Subcutaneous abdominal adipose tissue (tissue), 5 donors: ENCODE measurements around the gene HSP90AB1.

Source experiments
- H3K27ac ChIP-seq: one replicate; pipeline ENCODE4 v1.7.0; 2013; ENCODE audit warnings: low read depth, mild to moderate bottlenecking, inconsistent platforms, low read length, moderate library complexity
- H3K27me3 ChIP-seq, 5 donors: one replicate each; pipeline ENCODE4 v1.7.0; 2013; ENCODE audit warnings: low read length in 5 of 5, inconsistent platforms in 1 of 5; ENCODE audit not compliant: control insufficient read depth in 5 of 5, insufficient read depth in 4 of 5
- H3K36me3 ChIP-seq, 5 donors: one replicate each; pipeline ENCODE4 v1.7.0; 2013; ENCODE audit warnings: low read length in 5 of 5; ENCODE audit not compliant: control insufficient read depth in 5 of 5, insufficient read depth in 5 of 5
- H3K4me1 ChIP-seq, 5 donors: one replicate each; pipeline ENCODE4 v1.7.0; 2013; ENCODE audit warnings: low read length in 5 of 5, mild to moderate bottlenecking in 3 of 5, moderate library complexity in 1 of 5; ENCODE audit not compliant: control insufficient read depth in 5 of 5, insufficient read depth in 5 of 5
- H3K4me3 ChIP-seq, 5 donors: one replicate each; pipeline ENCODE4 v1.7.0; 2013; ENCODE audit warnings: low read length in 5 of 5, low read depth in 1 of 5
- H3K9ac ChIP-seq, 5 donors: one replicate each; pipeline ENCODE4 v1.7.0; 2013; ENCODE audit warnings: low read length in 5 of 5, mild to moderate bottlenecking in 4 of 5, moderate library complexity in 3 of 5
- H3K9me3 ChIP-seq, 5 donors: one replicate each; pipeline ENCODE4 v1.7.0; 2013; ENCODE audit warnings: low read length in 5 of 5; ENCODE audit not compliant: control insufficient read depth in 5 of 5
- donor health status: healthy.
- donor health status: healthy.
- donor health status: healthy.
- donor health status: healthy.
- donor health status: healthy.

Gene HSP90AB1

DNA sequence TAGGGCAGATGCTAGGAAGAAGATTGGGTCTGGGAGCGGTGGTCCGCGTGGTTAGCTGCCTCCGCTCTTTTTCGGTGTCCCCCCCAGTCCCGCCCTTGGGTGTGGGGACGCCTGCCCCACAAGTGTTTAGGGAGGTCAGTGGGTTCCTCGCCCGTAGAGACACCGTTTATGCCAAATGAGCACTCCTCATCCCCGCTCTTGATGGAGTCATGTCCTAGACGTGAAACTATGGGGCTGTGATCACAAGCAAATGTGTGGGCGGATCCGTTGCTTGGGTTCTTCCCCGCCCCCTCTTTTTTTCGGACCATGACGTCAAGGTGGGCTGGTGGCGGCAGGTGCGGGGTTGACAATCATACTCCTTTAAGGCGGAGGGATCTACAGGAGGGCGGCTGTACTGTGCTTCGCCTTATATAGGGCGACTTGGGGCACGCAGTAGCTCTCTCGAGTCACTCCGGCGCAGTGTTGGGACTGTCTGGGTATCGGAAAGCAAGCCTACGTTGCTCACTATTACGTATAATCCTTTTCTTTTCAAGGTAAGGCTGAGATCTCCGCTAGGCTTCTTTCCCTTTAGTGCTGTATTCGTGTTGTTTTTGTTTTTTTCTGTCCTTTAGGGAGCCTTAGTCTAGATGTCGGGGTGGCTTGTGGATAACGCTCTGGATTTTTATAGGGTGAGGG is at the start of gene HSP90AB1:
Gene HSP90AB1 (plus strand): TSS at position 439 of the 675 bp plus-strand sequence. CDS start 1,529 bp downstream, outside the sequence.
- peak within 1 kb of the TSS; percentile 86 to 99 (median 98) for H3K4me3 ChIP-seq
- peak within 1 kb of the TSS; percentile 91 to 100 (median 98) for H3K9ac ChIP-seq
- peaks cover 22 to 36% (median 34%) of the 10 kb centered on the region in 5 donors for H3K36me3 ChIP-seq
- peak within 1 kb of the TSS; percentile 99 for H3K27ac ChIP-seq
- no peaks in the 10 kb centered on the region for H3K9me3 ChIP-seq
- peaks cover 7 to 39% (median 30%) of the 10 kb centered on the region in 5 donors for H3K4me1 ChIP-seq
- H3K27me3 ChIP-seq: no peaks in the 10 kb centered on the region

DNA sequence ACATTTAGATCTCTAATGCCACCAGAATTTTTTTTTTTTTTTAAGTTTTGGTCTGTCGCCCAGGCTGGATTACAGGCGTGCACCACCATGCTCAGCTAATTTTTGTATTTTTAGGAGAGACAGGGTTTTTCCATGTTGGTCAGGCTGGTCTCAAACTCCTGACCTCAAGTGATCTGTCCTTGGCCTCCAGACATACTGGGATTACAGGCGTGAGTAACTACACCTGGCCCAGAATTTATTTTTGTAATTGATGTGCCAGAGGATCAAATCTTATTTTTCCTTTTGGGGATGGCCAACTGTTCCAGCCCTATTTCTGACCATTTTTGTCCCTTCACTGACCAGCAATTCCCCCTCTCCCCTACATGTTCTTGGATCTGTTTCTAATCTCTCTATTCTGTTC is 48.2 kb upstream of the HSP90AB1 start:
- no peaks in the 10 kb centered on the region for H3K36me3 ChIP-seq
- peak overlapping the region in 1 of 5 donors; percentile 42 for H3K9ac ChIP-seq
- no peaks in the 10 kb centered on the region for H3K27me3 ChIP-seq

DNA sequence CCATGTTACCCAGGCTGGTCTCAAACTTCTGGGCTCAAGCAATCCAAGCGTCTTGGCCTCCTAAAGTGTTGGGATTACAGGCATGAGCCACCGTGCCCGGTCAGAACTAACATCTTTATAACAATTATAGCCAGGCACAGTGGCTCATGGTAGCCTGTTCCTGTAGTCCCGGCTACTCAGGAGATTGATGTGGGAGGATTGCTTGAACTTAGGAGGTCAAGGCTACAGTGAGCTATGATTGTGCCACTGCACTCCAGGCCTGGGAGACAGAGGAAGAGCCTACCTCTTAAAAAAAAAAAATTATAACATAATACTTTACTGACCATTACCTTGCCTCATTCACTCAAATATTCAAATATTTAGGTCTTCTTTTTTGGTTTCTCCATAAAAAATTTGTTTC is 47.0 kb upstream of the HSP90AB1 start:
- Histone ChIP-seq H3K4me3 (no peak overlapping the region), H3K27ac (peak overlapping the region; percentile 30)

More for the DNA sequence above, 48.2 kb upstream of the HSP90AB1 start:
- Histone ChIP-seq H3K27ac (peak overlapping the region; percentile 49), H3K4me1 (peaks cover 9 to 45% (median 33%) of the 10 kb centered on the region in 5 donors), H3K9me3 (no peaks in the 10 kb centered on the region), H3K4me3 (no peak overlapping the region)

DNA sequence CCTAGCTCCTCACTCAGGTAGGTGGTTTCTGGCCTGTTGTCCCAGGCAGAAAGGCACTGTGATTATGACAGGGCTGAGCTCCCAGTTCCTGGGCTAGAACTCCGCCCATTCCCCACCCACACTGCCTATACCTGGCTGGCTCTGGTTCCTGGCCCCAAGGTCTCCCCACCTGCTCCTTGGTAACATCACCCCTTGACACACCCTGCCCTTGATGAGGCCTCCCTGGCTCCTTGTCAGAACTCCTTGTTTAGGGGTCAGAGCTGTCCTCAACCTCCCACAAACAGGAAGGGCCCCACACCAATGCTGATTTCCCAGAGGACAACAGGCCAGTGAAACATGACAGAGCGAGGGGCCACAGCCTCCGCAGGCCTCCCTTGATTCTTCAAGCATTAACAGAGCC is 45.7 kb upstream of the HSP90AB1 start:
- Histone ChIP-seq H3K4me1 (peaks cover 9 to 49% (median 36%) of the 10 kb centered on the region in 5 donors), H3K36me3 (no peaks in the 10 kb centered on the region), H3K9ac (peak overlapping the region in 4 of 5 donors; percentile 48 to 65 (median 56)), H3K9me3 (no peaks in the 10 kb centered on the region), H3K27me3 (no peaks in the 10 kb centered on the region), H3K27ac (peak overlapping the region; percentile 100), H3K4me3 (peak overlapping the region in 1 of 5 donors; percentile 17)

More for the DNA sequence above, 47.0 kb upstream of the HSP90AB1 start:
- Histone ChIP-seq H3K9ac (no peak overlapping the region), H3K9me3 (no peaks in the 10 kb centered on the region), H3K36me3 (no peaks in the 10 kb centered on the region), H3K27me3 (no peaks in the 10 kb centered on the region), H3K4me1 (peaks cover 9 to 49% (median 36%) of the 10 kb centered on the region in 5 donors)

DNA sequence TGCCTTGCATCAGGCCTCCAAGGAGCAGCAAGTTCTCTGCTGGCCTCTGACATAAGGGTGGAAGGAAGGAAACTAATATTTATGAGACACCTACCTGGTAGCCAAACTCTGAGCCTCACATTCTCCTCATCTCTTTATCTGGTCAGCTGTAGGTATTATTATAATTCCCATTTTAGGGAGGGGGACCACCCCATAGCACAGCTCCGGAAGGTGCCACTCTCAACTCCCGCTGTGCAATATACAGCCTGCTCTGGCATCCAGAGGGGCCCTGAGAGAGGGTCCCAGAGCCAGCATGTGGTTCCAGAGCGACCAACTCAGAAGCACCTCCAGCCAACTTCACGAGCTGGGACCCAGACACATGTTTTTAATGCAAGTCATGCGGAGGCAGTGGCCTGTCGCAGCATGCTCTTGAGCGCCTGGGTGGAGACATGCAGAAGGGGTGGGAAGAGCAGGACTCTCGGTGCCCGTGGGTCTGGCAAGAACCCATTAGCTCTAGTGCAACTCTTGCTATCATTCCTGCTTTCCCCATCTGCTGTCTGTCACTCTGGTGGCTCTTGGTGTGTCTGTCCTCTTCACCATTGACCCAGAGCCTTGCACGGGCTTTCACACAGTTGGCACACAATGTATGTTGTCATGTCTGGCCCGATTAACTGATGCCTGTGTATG is 45.1 kb upstream of the HSP90AB1 start:
- Histone ChIP-seq H3K27ac (peak overlapping the region; percentile 100), H3K4me1 (peaks cover 9 to 49% (median 36%) of the 10 kb centered on the region in 5 donors), H3K9ac (peak overlapping the region in 4 of 5 donors; percentile 54 to 83 (median 61)), H3K9me3 (no peaks in the 10 kb centered on the region), H3K36me3 (no peaks in the 10 kb centered on the region), H3K27me3 (no peaks in the 10 kb centered on the region), H3K4me3 (peak overlapping the region in 3 of 5 donors; percentile 8 to 17 (median 11))

DNA sequence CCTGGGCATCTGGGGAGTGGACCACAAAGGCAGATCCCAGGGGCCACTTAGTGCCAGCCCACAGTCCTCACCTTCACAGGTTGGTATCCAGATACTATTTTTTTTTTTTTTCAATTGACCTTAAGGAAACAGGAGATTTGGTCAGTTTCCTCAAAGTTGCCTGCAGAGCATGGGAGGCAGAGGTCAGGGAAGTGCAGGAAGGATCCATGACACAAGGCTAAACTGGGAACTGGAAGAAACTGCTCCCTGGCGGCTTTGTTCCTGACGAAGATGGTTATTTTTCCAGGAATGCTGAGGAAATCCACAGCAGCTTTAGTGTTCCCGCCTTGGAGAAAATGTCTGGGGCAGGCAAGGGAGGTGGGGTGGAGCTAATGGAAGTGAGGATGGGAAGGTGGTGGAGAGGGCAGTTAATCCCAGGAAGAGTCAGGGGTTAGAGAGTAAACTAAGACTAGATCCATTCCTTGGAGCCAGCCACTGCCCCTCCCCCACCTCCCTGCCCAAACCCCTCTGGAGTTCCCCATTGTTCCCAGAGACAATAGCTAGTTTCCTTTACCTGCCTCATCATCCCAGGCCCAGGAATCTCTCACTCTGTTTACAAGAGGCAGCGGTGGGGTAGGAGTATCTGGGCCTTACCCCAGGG is 44.4 kb upstream of the HSP90AB1 start:
- Histone ChIP-seq H3K4me1 (peaks cover 9 to 51% (median 36%) of the 10 kb centered on the region in 5 donors), H3K27me3 (no peaks in the 10 kb centered on the region), H3K9me3 (no peaks in the 10 kb centered on the region), H3K36me3 (no peaks in the 10 kb centered on the region), H3K4me3 (peak overlapping the region in 3 of 5 donors; percentile 13 to 33 (median 21)), H3K27ac (peak overlapping the region; percentile 100), H3K9ac (peak overlapping the region; percentile 47 to 95 (median 83))

DNA sequence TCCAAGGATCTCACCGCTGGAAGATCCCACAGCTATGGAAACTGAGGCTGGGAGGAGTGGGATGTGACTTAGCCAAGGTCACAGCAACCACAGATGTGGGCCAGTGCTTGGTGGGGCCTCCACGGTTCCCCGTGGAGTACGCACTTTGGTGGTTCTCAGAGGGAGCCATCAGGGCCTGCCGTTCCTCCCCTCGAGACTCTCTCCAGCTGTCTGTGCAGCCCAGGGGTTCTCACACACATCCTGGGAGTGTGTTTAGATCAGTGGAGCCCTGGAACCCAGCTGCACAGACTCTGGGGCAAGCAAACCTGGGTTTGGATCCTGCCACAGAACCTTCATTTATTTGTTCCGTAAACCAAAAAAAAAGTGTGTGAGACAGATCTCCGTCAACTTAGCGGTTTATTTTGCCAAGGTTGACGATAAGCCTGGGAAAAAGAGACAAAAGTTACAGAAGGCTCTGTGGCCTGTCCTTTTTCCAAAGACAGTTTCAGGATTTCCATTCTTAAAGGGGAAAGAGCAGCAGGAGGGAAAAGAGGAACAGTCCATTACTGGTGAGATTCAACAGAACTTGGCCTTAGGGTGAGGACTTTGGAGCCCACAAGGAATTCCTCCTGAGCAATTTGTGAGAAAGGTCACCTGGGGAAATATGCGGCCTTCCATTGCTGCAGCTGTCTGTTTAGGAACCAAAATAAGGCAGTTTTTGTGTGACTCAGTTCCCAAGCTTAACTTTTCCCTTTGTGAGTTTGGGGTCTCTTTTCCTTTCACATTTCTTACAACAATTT is 43.7 kb upstream of the HSP90AB1 start:
- peaks cover 9 to 58% (median 39%) of the 10 kb centered on the region in 5 donors for H3K4me1 ChIP-seq
- no peaks in the 10 kb centered on the region for H3K36me3 ChIP-seq
- peak overlapping the region; percentile 100 for H3K27ac ChIP-seq
- H3K27me3 ChIP-seq: no peaks in the 10 kb centered on the region
- H3K4me3 ChIP-seq: peak overlapping the region in 3 of 5 donors; percentile 13 to 33 (median 21)
- peak overlapping the region; percentile 47 to 95 (median 83) for H3K9ac ChIP-seq
- H3K9me3 ChIP-seq: no peaks in the 10 kb centered on the region

DNA sequence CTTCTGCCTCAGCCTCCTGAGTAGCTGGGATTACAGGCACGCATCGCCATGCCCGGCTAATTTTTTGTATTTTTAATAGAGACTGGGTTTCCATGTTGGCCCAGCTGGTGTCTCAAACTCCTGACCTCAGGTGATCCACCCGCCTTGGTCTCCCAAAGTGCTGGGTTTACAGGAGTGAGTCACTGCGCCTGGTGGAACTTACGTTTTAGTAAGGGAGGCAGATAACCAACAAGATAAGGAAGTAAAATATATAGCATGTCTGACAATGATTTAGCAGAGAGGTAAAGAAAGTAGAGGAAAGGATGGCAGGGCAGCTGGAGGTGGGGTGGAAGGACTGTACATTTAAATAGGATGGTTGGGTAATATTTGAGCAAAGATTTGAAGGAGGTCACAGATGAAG is 42.9 kb upstream of the HSP90AB1 start:
- no peaks in the 10 kb centered on the region for H3K9me3 ChIP-seq
- no peak overlapping the region for H3K9ac ChIP-seq
- H3K27me3 ChIP-seq: no peaks in the 10 kb centered on the region
- H3K27ac ChIP-seq: peak overlapping the region; percentile 100
- H3K4me1 ChIP-seq: peaks cover 9 to 62% (median 41%) of the 10 kb centered on the region in 5 donors
- H3K4me3 ChIP-seq: no peak overlapping the region
- no peaks in the 10 kb centered on the region for H3K36me3 ChIP-seq

DNA sequence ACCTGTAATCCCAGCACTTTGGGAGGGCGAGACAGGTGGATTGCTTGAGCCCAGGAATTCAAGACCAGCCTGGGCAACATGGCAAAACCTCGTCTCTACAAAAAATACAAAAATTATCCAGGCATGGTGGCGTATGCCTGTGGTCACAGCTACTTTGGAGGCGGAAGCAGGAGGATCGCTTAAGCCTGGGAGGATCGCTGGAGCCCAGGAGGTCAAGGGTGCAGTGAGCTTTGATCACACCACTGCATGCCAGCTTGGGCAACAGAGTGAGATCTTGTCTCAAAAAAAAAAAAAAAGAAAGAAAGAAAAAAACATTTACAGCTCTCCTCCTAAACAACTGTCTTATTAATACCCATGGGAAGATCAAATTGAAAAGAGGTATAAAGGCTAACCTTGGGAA is 38.9 kb upstream of the HSP90AB1 start:
- Histone ChIP-seq H3K36me3 (no peaks in the 10 kb centered on the region), H3K27ac (peak overlapping the region; percentile 81), H3K27me3 (no peaks in the 10 kb centered on the region), H3K9me3 (no peaks in the 10 kb centered on the region), H3K4me3 (no peak overlapping the region), H3K9ac (peak overlapping the region in 3 of 5 donors; percentile 22 to 60 (median 54)), H3K4me1 (peaks cover 4 to 39% (median 17%) of the 10 kb centered on the region in 5 donors)
